ENCODE data around the gene SH2B3. TPM values are rescaled to one million over a fixed set of nuclear protein-coding genes. Genes with fewer than 3 reads are reported as not detected.

The SH2B3 gene
- total RNA-seq, 1 donor from 2014 or later = 42.0 TPM

GRCh38 chr12:111408686-111409402 lies 3.1 kb downstream of the SH2B3 start:
- DNase-seq (ENCODE audit: low read depth in 2 of 2) = no peak

GRCh38 chr12:111409403-111409779 lies 3.7 kb downstream of the SH2B3 start:
- DNase-seq (ENCODE audit: low read depth in 2 of 2) = peak in 1 of 2 donors; percentile 68

GRCh38 chr12:111409780-111410430 lies 4.2 kb downstream of the SH2B3 start:
- peak in 1 of 2 donors; percentile 93 for DNase-seq (ENCODE audit: low read depth in 2 of 2)

GRCh38 chr12:111410431-111411184 lies 4.9 kb downstream of the SH2B3 start:
- peak in 1 of 2 donors; percentile 63 for DNase-seq (ENCODE audit: low read depth in 2 of 2)

GRCh38 chr12:111411185-111411764 lies 5.6 kb downstream of the SH2B3 start:
- no peak for DNase-seq (ENCODE audit: low read depth in 2 of 2)

GRCh38 chr12:111412007-111412829 lies 6.5 kb downstream of the SH2B3 start:
- DNase-seq (ENCODE audit: low read depth in 2 of 2) = peak in 1 of 2 donors; percentile 57

GRCh38 chr12:111412830-111413441 lies 7.2 kb downstream of the SH2B3 start:
- no peak for DNase-seq (ENCODE audit: low read depth in 2 of 2)

- peak in 1 of 2 donors; percentile 76 for DNase-seq (ENCODE audit: low read depth in 2 of 2)
Observed at GRCh38 chr12:111413442-111414086, 7.8 kb downstream of the SH2B3 start.

GRCh38 chr12:111414711-111415252 lies 9.1 kb downstream of the SH2B3 start:
- DNase-seq (ENCODE audit: low read depth in 2 of 2) = no peak

- no peak for DNase-seq (ENCODE audit: low read depth in 2 of 2)
Observed at GRCh38 chr12:111417290-111417689, 11.6 kb downstream of the SH2B3 start.

GRCh38 chr12:111417784-111418593 lies 12.3 kb downstream of the SH2B3 start:
- no peak for DNase-seq (ENCODE audit: low read depth in 2 of 2)

- DNase-seq (ENCODE audit: low read depth in 2 of 2) = no peak
Observed at GRCh38 chr12:111418594-111418880, 12.8 kb downstream of the SH2B3 start.

GRCh38 chr12:111419784-111420183 lies 14.1 kb downstream of the SH2B3 start:
- DNase-seq (ENCODE audit: low read depth in 2 of 2) = no peak

GRCh38 chr12:111420494-111420893 lies 14.8 kb downstream of the SH2B3 start:
- no peak for DNase-seq (ENCODE audit: low read depth in 2 of 2)

GRCh38 chr12:111424189-111424792 lies 18.6 kb downstream of the SH2B3 start:
- no peak for DNase-seq (ENCODE audit: low read depth in 2 of 2)

- DNase-seq (ENCODE audit: low read depth in 2 of 2) = no peak
Observed at GRCh38 chr12:111424793-111425251, 19.1 kb downstream of the SH2B3 start.

- DNase-seq (ENCODE audit: low read depth in 2 of 2) = peak in 1 of 2 donors; percentile 51
Observed at GRCh38 chr12:111425655-111426054, 19.9 kb downstream of the SH2B3 start.

GRCh38 chr12:111426344-111427185 lies 20.8 kb downstream of the SH2B3 start:
- peak in 1 of 2 donors; percentile 71 for DNase-seq (ENCODE audit: low read depth in 2 of 2)

Measured in dermis microvascular lymphatic vessel endothelial cell (primary cell).